ENCODE results near the gene DACT3.

DACT3 gene

GRCh38 chr19:46622118-46622446, 38.9 kb downstream of the DACT3 start:
- no CpG with 5 or more reads among the region's 7 CpGs for WGBS, 2 donors (ENCODE audit: extremely low coverage in 2 of 2, insufficient read length in 2 of 2, insufficient replicate concordance in 1 of 2)
- DNase-seq (ENCODE audit: low spot score) = no peak
- H3K4ac ChIP-seq (ENCODE audit: low read length) = no peak overlapping the region

GRCh38 chr19:46621191-46622117, 39.5 kb downstream of the DACT3 start:
- Histone ChIP-seq H2BK120ac (ENCODE audit: low read depth, low read length) (peak overlapping the region; percentile 19), H3K36me3 (replicated peaks in 1 of 2; ENCODE audit: control insufficient read depth in 2 of 2, insufficient read depth in 2 of 2, low read length in 2 of 2) (no peaks in the 10 kb centered on the region), H3K14ac (ENCODE audit: low read length) (no peak overlapping the region), H3K79me1 (ENCODE audit: low read depth, low read length) (peaks cover 1% of the 10 kb centered on the region), H3K4me2 (ENCODE audit: insufficient read depth, low read length, poor library complexity, severe bottlenecking) (no peak overlapping the region), H3K4me1 (ENCODE audit: control insufficient read depth in 2 of 2, insufficient read depth in 1 of 2, low read depth in 1 of 2, low read length in 2 of 2) (peaks cover 11 to 22% of the 10 kb centered on the region in 2 donors), H3K9ac (ENCODE audit: low read depth, low read length, poor library complexity) (peak overlapping the region; percentile 60), H2BK15ac (ENCODE audit: low read length) (peak overlapping the region; percentile 96), H3K23ac (ENCODE audit: low read depth, low read length, poor library complexity) (peak overlapping the region; percentile 43), H3K27me3 (ENCODE audit: control insufficient read depth in 3 of 3, insufficient read depth in 3 of 3, low read depth in 1 of 3, low read length in 3 of 3) (peaks cover 0 to 24% (median 0%) of the 10 kb centered on the region in 3 experiments), H3K27ac (replicated peaks; ENCODE audit: low read length) (no peak overlapping the region), H2BK12ac (ENCODE audit: low read length) (peak overlapping the region; percentile 44), H2AFZ (ENCODE audit: low read length) (peak overlapping the region; percentile 96), H3K4me3 (ENCODE audit: low read length in 2 of 2) (peak overlapping the region in 1 of 2 donors; percentile 15), H2AK5ac (ENCODE audit: low read depth, low read length) (peak overlapping the region; percentile 87), H3K18ac (ENCODE audit: low read length) (peak overlapping the region; percentile 92), H4K91ac (ENCODE audit: low read depth, low read length, poor library complexity) (no peak overlapping the region), H2BK5ac (ENCODE audit: low read length) (peak overlapping the region; percentile 13), H3K9me3 (replicated peaks in 1 of 2; ENCODE audit: control insufficient read depth in 2 of 2, insufficient read depth in 1 of 2, low read depth in 1 of 2, low read length in 2 of 2) (no peaks in the 10 kb centered on the region), H4K8ac (ENCODE audit: low read depth, low read length) (peak overlapping the region; percentile 75), H3K4ac (ENCODE audit: low read length) (no peak overlapping the region)
- no peak for DNase-seq (ENCODE audit: low spot score)
- WGBS, 2 donors (ENCODE audit: extremely low coverage in 2 of 2, insufficient read length in 2 of 2, insufficient replicate concordance in 1 of 2) = no CpG with 5 or more reads among the region's 32 CpGs

More at GRCh38 chr19:46622118-46622446, 38.9 kb downstream of the DACT3 start:
- Histone ChIP-seq H3K14ac (ENCODE audit: low read length) (no peak overlapping the region), H3K9ac (ENCODE audit: low read depth, low read length, poor library complexity) (no peak overlapping the region), H2AK5ac (ENCODE audit: low read depth, low read length) (peak overlapping the region; percentile 87), H2AFZ (ENCODE audit: low read length) (no peak overlapping the region), H2BK5ac (ENCODE audit: low read length) (peak overlapping the region; percentile 13), H2BK15ac (ENCODE audit: low read length) (peak overlapping the region; percentile 54), H3K79me1 (ENCODE audit: low read depth, low read length) (peaks cover 1% of the 10 kb centered on the region), H3K36me3 (replicated peaks in 1 of 2; ENCODE audit: control insufficient read depth in 2 of 2, insufficient read depth in 2 of 2, low read length in 2 of 2) (no peaks in the 10 kb centered on the region), H4K8ac (ENCODE audit: low read depth, low read length) (peak overlapping the region; percentile 75), H3K4me3 (ENCODE audit: low read length in 2 of 2) (no peak overlapping the region), H3K4me2 (ENCODE audit: insufficient read depth, low read length, poor library complexity, severe bottlenecking) (no peak overlapping the region), H3K4me1 (ENCODE audit: control insufficient read depth in 2 of 2, insufficient read depth in 1 of 2, low read depth in 1 of 2, low read length in 2 of 2) (peaks cover 11 to 22% of the 10 kb centered on the region in 2 donors), H3K27ac (replicated peaks; ENCODE audit: low read length) (no peak overlapping the region), H4K91ac (ENCODE audit: low read depth, low read length, poor library complexity) (no peak overlapping the region), H3K27me3 (ENCODE audit: control insufficient read depth in 3 of 3, insufficient read depth in 3 of 3, low read depth in 1 of 3, low read length in 3 of 3) (peaks cover 0 to 18% (median 0%) of the 10 kb centered on the region in 3 experiments), H2BK12ac (ENCODE audit: low read length) (peak overlapping the region; percentile 93), H3K18ac (ENCODE audit: low read length) (peak overlapping the region; percentile 27), H3K9me3 (replicated peaks in 1 of 2; ENCODE audit: control insufficient read depth in 2 of 2, insufficient read depth in 1 of 2, low read depth in 1 of 2, low read length in 2 of 2) (no peaks in the 10 kb centered on the region), H3K23ac (ENCODE audit: low read depth, low read length, poor library complexity) (no peak overlapping the region), H2BK120ac (ENCODE audit: low read depth, low read length) (no peak overlapping the region)

GRCh38 chr19:46620716-46621115, 40.3 kb downstream of the DACT3 start:
- Histone ChIP-seq H4K8ac (ENCODE audit: low read depth, low read length) (peak overlapping the region; percentile 70), H3K27ac (replicated peaks; ENCODE audit: low read length) (no peak overlapping the region)
- WGBS, 2 donors (ENCODE audit: extremely low coverage in 2 of 2, insufficient read length in 2 of 2, insufficient replicate concordance in 1 of 2) = no CpG with 5 or more reads among the region's 6 CpGs

GRCh38 chr19:46620267-46620666, 40.7 kb downstream of the DACT3 start:
- no peak overlapping the region for H3K27ac ChIP-seq (replicated peaks; ENCODE audit: low read length)
- peak overlapping the region; percentile 63 for H2AK5ac ChIP-seq (ENCODE audit: low read depth, low read length)

More at GRCh38 chr19:46620716-46621115, 40.3 kb downstream of the DACT3 start:
- Histone ChIP-seq H3K4ac (ENCODE audit: low read length) (no peak overlapping the region), H2BK15ac (ENCODE audit: low read length) (peak overlapping the region; percentile 96), H3K14ac (ENCODE audit: low read length) (no peak overlapping the region), H2BK12ac (ENCODE audit: low read length) (peak overlapping the region; percentile 44), H3K4me1 (ENCODE audit: control insufficient read depth in 2 of 2, insufficient read depth in 1 of 2, low read depth in 1 of 2, low read length in 2 of 2) (peaks cover 11 to 22% of the 10 kb centered on the region in 2 donors), H3K27me3 (ENCODE audit: control insufficient read depth in 3 of 3, insufficient read depth in 3 of 3, low read depth in 1 of 3, low read length in 3 of 3) (peaks cover 0 to 24% (median 0%) of the 10 kb centered on the region in 3 experiments), H3K9me3 (replicated peaks in 1 of 2; ENCODE audit: control insufficient read depth in 2 of 2, insufficient read depth in 1 of 2, low read depth in 1 of 2, low read length in 2 of 2) (no peaks in the 10 kb centered on the region), H3K4me3 (ENCODE audit: low read length in 2 of 2) (peak overlapping the region in 1 of 2 donors; percentile 15), H3K18ac (ENCODE audit: low read length) (peak overlapping the region; percentile 92), H2BK5ac (ENCODE audit: low read length) (no peak overlapping the region), H3K36me3 (replicated peaks in 1 of 2; ENCODE audit: control insufficient read depth in 2 of 2, insufficient read depth in 2 of 2, low read length in 2 of 2) (no peaks in the 10 kb centered on the region), H2AFZ (ENCODE audit: low read length) (peak overlapping the region; percentile 96), H4K91ac (ENCODE audit: low read depth, low read length, poor library complexity) (no peak overlapping the region), H3K23ac (ENCODE audit: low read depth, low read length, poor library complexity) (no peak overlapping the region), H3K4me2 (ENCODE audit: insufficient read depth, low read length, poor library complexity, severe bottlenecking) (no peak overlapping the region), H3K9ac (ENCODE audit: low read depth, low read length, poor library complexity) (peak overlapping the region; percentile 60), H3K79me1 (ENCODE audit: low read depth, low read length) (peaks cover 1% of the 10 kb centered on the region), H2AK5ac (ENCODE audit: low read depth, low read length) (no peak overlapping the region), H2BK120ac (ENCODE audit: low read depth, low read length) (peak overlapping the region; percentile 19)
- no peak for DNase-seq (ENCODE audit: low spot score)

More at GRCh38 chr19:46620267-46620666, 40.7 kb downstream of the DACT3 start:
- DNase-seq (ENCODE audit: low spot score) = no peak
- no peak overlapping the region for H3K4ac ChIP-seq (ENCODE audit: low read length)
- no peak overlapping the region for H4K8ac ChIP-seq (ENCODE audit: low read depth, low read length)
- H3K18ac ChIP-seq (ENCODE audit: low read length) = peak overlapping the region; percentile 20
- no peaks in the 10 kb centered on the region for H3K36me3 ChIP-seq (replicated peaks in 1 of 2; ENCODE audit: control insufficient read depth in 2 of 2, insufficient read depth in 2 of 2, low read length in 2 of 2)
- H2AFZ ChIP-seq (ENCODE audit: low read length) = peak overlapping the region; percentile 96
- no peak overlapping the region for H3K14ac ChIP-seq (ENCODE audit: low read length)
- no peak overlapping the region for H3K4me2 ChIP-seq (ENCODE audit: insufficient read depth, low read length, poor library complexity, severe bottlenecking)
- peak overlapping the region; percentile 57 for H2BK15ac ChIP-seq (ENCODE audit: low read length)
- peaks cover 11 to 22% of the 10 kb centered on the region in 2 donors for H3K4me1 ChIP-seq (ENCODE audit: control insufficient read depth in 2 of 2, insufficient read depth in 1 of 2, low read depth in 1 of 2, low read length in 2 of 2)
- H3K9me3 ChIP-seq (replicated peaks in 1 of 2; ENCODE audit: control insufficient read depth in 2 of 2, insufficient read depth in 1 of 2, low read depth in 1 of 2, low read length in 2 of 2) = no peaks in the 10 kb centered on the region
- no peak overlapping the region for H2BK120ac ChIP-seq (ENCODE audit: low read depth, low read length)
- H3K79me1 ChIP-seq (ENCODE audit: low read depth, low read length) = peaks cover 1% of the 10 kb centered on the region
- H2BK5ac ChIP-seq (ENCODE audit: low read length) = no peak overlapping the region
- H3K27me3 ChIP-seq (ENCODE audit: control insufficient read depth in 3 of 3, insufficient read depth in 3 of 3, low read depth in 1 of 3, low read length in 3 of 3) = peaks cover 0 to 24% (median 0%) of the 10 kb centered on the region in 3 experiments
- H4K91ac ChIP-seq (ENCODE audit: low read depth, low read length, poor library complexity) = no peak overlapping the region
- no peak overlapping the region for H3K4me3 ChIP-seq (ENCODE audit: low read length in 2 of 2)
- H3K9ac ChIP-seq (ENCODE audit: low read depth, low read length, poor library complexity) = no peak overlapping the region
- no peak overlapping the region for H3K23ac ChIP-seq (ENCODE audit: low read depth, low read length, poor library complexity)
- no CpG with 5 or more reads among the region's 3 CpGs for WGBS, 2 donors (ENCODE audit: extremely low coverage in 2 of 2, insufficient read length in 2 of 2, insufficient replicate concordance in 1 of 2)
- no peak overlapping the region for H2BK12ac ChIP-seq (ENCODE audit: low read length)
